GM12878 (cell line): Measurements from ENCODE around the gene SYNM. TPM values are rescaled to one million over a fixed set of nuclear protein-coding genes. Genes with fewer than 3 reads are reported as not detected.

ENCODE experiments used
- E2F4 ChIP-seq: IDR thresholded peaks from 2 replicates; pipeline ENCODE4 v1.6.1; 2012; ENCODE audit warnings: low read depth, low read length, improper control_type of control experiment
- ELK1 ChIP-seq: IDR thresholded peaks from 2 replicates; pipeline ENCODE4 v1.6.1; 2012; ENCODE audit warnings: low read depth, low read length, improper control_type of control experiment
- ETV6 ChIP-seq, 2 experiments: fragments of 450-650 bp in 1 of 2; IDR thresholded peaks in 1 of 2; conservative IDR thresholded peaks in 1 of 2; 2 replicates each; pipeline ENCODE4 v1.6.1; 2014; ENCODE audit warnings: antibody characterized with exemption in 1 of 2, borderline replicate concordance in 1 of 2, low read depth in 1 of 2, mild to moderate bottlenecking in 1 of 2, moderate library complexity in 1 of 2
- IKZF2 ChIP-seq, 2 experiments: fragments of 450-650 bp; IDR thresholded peaks; 2 replicates each; pipeline ENCODE4 v1.6.1; 2017; ENCODE audit warnings: mild to moderate bottlenecking in 2 of 2, moderate library complexity in 2 of 2
- IRF4 ChIP-seq: IDR thresholded peaks from 2 replicates; pipeline ENCODE4 v1.6.1; 2011; ENCODE audit warnings: low read depth, low read length
- IRF5 ChIP-seq: fragments of 450-650 bp; IDR thresholded peaks from 2 replicates; pipeline ENCODE4 v1.6.1; 2017; ENCODE audit warnings: borderline replicate concordance
- MYC ChIP-seq: IDR thresholded peaks from 2 replicates; pipeline ENCODE4 v1.6.1; 2011; ENCODE audit warnings: mild to moderate bottlenecking, low read length, moderate library complexity, inconsistent platforms; ENCODE audit not compliant: insufficient read depth, insufficient replicate concordance, insufficient read length, severe bottlenecking
- NFYA ChIP-seq: IDR thresholded peaks from 2 replicates; pipeline ENCODE4 v1.6.1; 2011; ENCODE audit warnings: low read depth, mild to moderate bottlenecking, low read length, improper control_type of control experiment, borderline replicate concordance
- NKRF ChIP-seq: fragments of 450-650 bp; conservative IDR thresholded peaks from 2 replicates; pipeline ENCODE4 v1.6.1; 2017; ENCODE audit warnings: mild to moderate bottlenecking, moderate library complexity
- RBBP5 ChIP-seq: fragments of 200-600 bp; sonication (generic); conservative IDR thresholded peaks from 2 replicates; pipeline ENCODE4 v1.6.1; 2016
- RELB ChIP-seq: fragments of 450-650 bp; IDR thresholded peaks from 2 replicates; pipeline ENCODE4 v1.6.1; 2017; ENCODE audit warnings: low read depth, mild to moderate bottlenecking, moderate library complexity
- REST ChIP-seq: IDR thresholded peaks from 2 replicates; pipeline ENCODE4 v1.6.1; 2012; ENCODE audit warnings: mild to moderate bottlenecking, low read depth, low read length
- SIX5 ChIP-seq: IDR thresholded peaks from 2 replicates; pipeline ENCODE4 v1.6.1; 2011; ENCODE audit warnings: mild to moderate bottlenecking, low read depth, low read length, moderate library complexity; ENCODE audit not compliant: severe bottlenecking
- SMARCA5 ChIP-seq: fragments of 450-650 bp; IDR thresholded peaks from 2 replicates; pipeline ENCODE4 v1.6.1; 2017; ENCODE audit warnings: mild to moderate bottlenecking
- SRF ChIP-seq, 2 experiments: IDR thresholded peaks; 2 replicates each; pipeline ENCODE4 v1.6.1; 2011; ENCODE audit warnings: low read depth in 2 of 2, low read length in 2 of 2, mild to moderate bottlenecking in 1 of 2, moderate library complexity in 1 of 2
- polyA plus RNA-seq, 11 experiments: library from polyadenylated mRNA; depleted of rRNA in 4 of 11; unstranded in 6 of 11; stranded (reverse) in 5 of 11; fragments of >200 nt; fragmentation: Nextera tagmentation in 4 of 11; fragmentation: Illumina TruSeq in 1 of 11; extraction: Ambion mirVana in 4 of 11; extraction: Trizol in 1 of 11; gene quantifications; 1 replicate in 1 of 11; 2 replicates in 10 of 11; pipeline versions ENCODE4 v1.2.1 to v1.2.3, GENCODE V29; 2011 to 2016; ENCODE audit warnings: inconsistent platforms in 2 of 11, missing spikeins in 2 of 11, low read depth in 1 of 11
- total RNA-seq, 4 experiments: library from RNA; depleted of rRNA in 3 of 4; stranded (reverse); fragments of >200 nt in 3 of 4; fragmentation: Illumina TruSeq in 1 of 4; extraction: Trizol in 1 of 4; gene quantifications; 2 replicates each; pipeline versions ENCODE4 v1.2.1 to v1.2.3, GENCODE V29; 2013 to 2021

The SYNM gene
- total and polyA plus RNA-seq, 10 of the 15 experiments (the other 5 are each of a cell fraction or from before 2014, with no cell fraction given), result 0.05 to 1.1 (median 0.89) TPM; not detected in 1

GRCh38 chr15:99142562-99142961 is 37.7 kb downstream of the SYNM start (continued):
- TF ChIP-seq IRF5 (no peak), ETV6 (conservative IDR thresholded peaks at IDR 0.05 in 1 of 2, IDR thresholded peaks at IDR 0.05 in 1 of 2; ENCODE audit: borderline replicate concordance in 1 of 2, low read depth in 1 of 2) (no peak), ELK1 (no peak), SRF (IDR thresholded peaks at IDR 0.05; ENCODE audit: low read depth in 2 of 2, low read length in 2 of 2) (no peak), IRF4 (no peak), NKRF (no peak), SMARCA5 (no peak), RELB (no peak), MYC (no peak), SIX5 (no peak), E2F4 (no peak), IKZF2 (IDR thresholded peaks at IDR 0.05) (no peak), REST (no peak), RBBP5 (no peak), NFYA (no peak)
